ENCODE results near the gene KRT13.

DNA sequence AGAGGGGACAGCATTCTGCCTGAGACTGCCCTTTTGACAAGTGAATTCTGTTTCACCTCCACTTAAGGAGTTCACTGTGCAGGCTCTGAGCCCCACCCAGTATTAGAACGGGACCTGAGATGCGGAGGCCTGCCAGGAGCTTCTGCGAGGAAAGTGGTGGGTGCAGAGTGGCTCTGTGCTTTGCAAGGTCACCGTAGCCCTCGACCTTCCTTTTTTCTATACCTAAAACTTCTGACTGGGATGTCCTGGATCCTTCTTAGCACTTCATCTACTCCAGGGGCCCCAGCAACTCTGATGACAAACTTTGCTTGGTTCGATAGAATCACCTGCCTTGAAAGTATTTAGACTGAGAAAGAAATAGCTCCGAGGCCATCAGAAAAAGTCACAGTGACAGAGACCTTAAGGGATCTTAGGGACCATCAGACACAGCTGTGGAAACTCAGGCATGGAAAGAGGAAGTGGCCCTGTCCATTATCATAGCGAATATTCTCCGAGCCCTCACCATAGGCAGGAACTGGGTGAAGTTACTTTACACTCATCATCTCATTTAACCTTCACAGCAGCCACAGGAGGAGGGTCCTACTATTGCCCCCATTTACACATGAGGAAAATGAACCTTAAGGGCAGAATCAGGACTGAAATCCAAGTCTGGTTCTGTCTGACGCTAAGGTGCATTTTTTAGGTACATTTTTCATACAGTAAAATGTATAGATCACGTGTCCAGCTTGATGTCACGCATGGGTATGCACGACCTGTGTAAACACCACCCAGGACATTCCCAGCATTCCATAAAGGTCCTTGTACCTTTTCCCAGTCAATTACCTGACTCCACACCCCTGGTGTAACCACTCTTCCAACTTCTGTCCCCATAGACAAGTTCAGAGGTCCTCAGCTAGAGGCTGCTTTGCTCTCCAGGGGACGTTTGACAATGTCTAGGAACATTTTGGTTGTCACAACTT is 676 bp upstream of the KRT13 start:
- TF ChIP-seq HDGF (IDR thresholded peaks at IDR 0.05) (no peak), CHD2 (IDR thresholded peaks at IDR 0.05; ENCODE audit: low read depth, low read length) (no peak), RNF2 (IDR thresholded peaks at IDR 0.05) (no peak), ZMIZ1 (IDR thresholded peaks at IDR 0.05; ENCODE audit: low read depth in 2 of 2, low read length in 2 of 2) (no peak), BHLHE40 (IDR thresholded peaks at IDR 0.05; ENCODE audit: low read length) (no peak), NCOA1 (IDR thresholded peaks at IDR 0.05; ENCODE audit: low read depth) (no peak)
- TF ChIP-seq, protein P1, sequence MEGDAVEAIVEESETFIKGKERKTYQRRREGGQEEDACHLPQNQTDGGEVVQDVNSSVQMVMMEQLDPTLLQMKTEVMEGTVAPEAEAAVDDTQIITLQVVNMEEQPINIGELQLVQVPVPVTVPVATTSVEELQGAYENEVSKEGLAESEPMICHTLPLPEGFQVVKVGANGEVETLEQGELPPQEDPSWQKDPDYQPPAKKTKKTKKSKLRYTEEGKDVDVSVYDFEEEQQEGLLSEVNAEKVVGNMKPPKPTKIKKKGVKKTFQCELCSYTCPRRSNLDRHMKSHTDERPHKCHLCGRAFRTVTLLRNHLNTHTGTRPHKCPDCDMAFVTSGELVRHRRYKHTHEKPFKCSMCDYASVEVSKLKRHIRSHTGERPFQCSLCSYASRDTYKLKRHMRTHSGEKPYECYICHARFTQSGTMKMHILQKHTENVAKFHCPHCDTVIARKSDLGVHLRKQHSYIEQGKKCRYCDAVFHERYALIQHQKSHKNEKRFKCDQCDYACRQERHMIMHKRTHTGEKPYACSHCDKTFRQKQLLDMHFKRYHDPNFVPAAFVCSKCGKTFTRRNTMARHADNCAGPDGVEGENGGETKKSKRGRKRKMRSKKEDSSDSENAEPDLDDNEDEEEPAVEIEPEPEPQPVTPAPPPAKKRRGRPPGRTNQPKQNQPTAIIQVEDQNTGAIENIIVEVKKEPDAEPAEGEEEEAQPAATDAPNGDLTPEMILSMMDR (IDR thresholded peaks at IDR 0.05 in 2 of 3, conservative IDR thresholded peaks at IDR 0.05 in 1 of 3; ENCODE audit: insufficient read depth in 2 of 3, low read depth in 1 of 3, low read length in 3 of 3), result no peak
- TF ChIP-seq, protein P2, sequence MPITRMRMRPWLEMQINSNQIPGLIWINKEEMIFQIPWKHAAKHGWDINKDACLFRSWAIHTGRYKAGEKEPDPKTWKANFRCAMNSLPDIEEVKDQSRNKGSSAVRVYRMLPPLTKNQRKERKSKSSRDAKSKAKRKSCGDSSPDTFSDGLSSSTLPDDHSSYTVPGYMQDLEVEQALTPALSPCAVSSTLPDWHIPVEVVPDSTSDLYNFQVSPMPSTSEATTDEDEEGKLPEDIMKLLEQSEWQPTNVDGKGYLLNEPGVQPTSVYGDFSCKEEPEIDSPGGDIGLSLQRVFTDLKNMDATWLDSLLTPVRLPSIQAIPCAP (CRISPR knock-in tag; IDR thresholded peaks at IDR 0.05; ENCODE audit: borderline replicate concordance), result no peak
